H9 (cell line): Measurements from ENCODE around the gene NACC1. TPM values are rescaled to one million over a fixed set of nuclear protein-coding genes. Genes with fewer than 3 reads are reported as not detected.
A peak's percentile ranks its signal among the peaks of the same experiment; 100 is the strongest.
"Not testable (repeated sequence)": the region's sequence is repeated elsewhere in the genome, so short reads cannot be mapped to it uniquely, and the experiment has no call there.

ENCODE experiments used
- DNase-seq: peaks from one replicate; pipeline ENCODE4 v3.0.0-alpha.2; 2017
- H2AFZ ChIP-seq: one replicate; pipeline ENCODE4 v1.6.1; 2013; ENCODE audit warnings: mild to moderate bottlenecking, low read length, control low read depth, moderate library complexity
- H2AK5ac ChIP-seq: 2 replicates; pipeline ENCODE4 v1.6.1; 2013; ENCODE audit warnings: low read length, control low read depth, mixed read lengths; ENCODE audit not compliant: insufficient read length
- H2BK120ac ChIP-seq: one replicate; pipeline ENCODE4 v1.6.1; 2013; ENCODE audit warnings: low read depth, mild to moderate bottlenecking, low read length, control low read depth, inconsistent platforms; ENCODE audit not compliant: poor library complexity, severe bottlenecking
- H2BK12ac ChIP-seq: 2 replicates; pipeline ENCODE4 v1.6.1; 2013; ENCODE audit warnings: low read length, control low read depth, mixed read lengths, low read depth; ENCODE audit not compliant: insufficient read length
- H2BK15ac ChIP-seq: 2 replicates; pipeline ENCODE4 v1.6.1; 2013; ENCODE audit warnings: low read depth, low read length, control low read depth
- H2BK20ac ChIP-seq: one replicate; pipeline ENCODE4 v1.6.1; 2013; ENCODE audit warnings: low read depth, mild to moderate bottlenecking, low read length, control low read depth, inconsistent platforms; ENCODE audit not compliant: poor library complexity, severe bottlenecking
- H2BK5ac ChIP-seq: 2 replicates; pipeline ENCODE4 v1.6.1; 2013; ENCODE audit warnings: low read length, control low read depth, mixed read lengths; ENCODE audit not compliant: insufficient read length
- H3K14ac ChIP-seq: 2 replicates; pipeline ENCODE4 v1.6.1; 2013; ENCODE audit warnings: low read length, control low read depth; ENCODE audit not compliant: insufficient read depth
- H3K18ac ChIP-seq: 2 replicates; pipeline ENCODE4 v1.6.1; 2013; ENCODE audit warnings: low read depth, mild to moderate bottlenecking, mixed read lengths, low read length, control low read depth; ENCODE audit not compliant: insufficient read length
- H3K23ac ChIP-seq: 2 replicates; pipeline ENCODE4 v1.6.1; 2013; ENCODE audit warnings: low read length, control low read depth, mixed read lengths, low read depth; ENCODE audit not compliant: insufficient read length
- H3K23me2 ChIP-seq: 2 replicates; pipeline ENCODE4 v1.6.1; 2013; ENCODE audit warnings: low read depth, mild to moderate bottlenecking, mixed read lengths, low read length, control low read depth; ENCODE audit not compliant: insufficient read length, poor library complexity, severe bottlenecking
- H3K27ac ChIP-seq: 2 replicates; pipeline ENCODE4 v1.5.1; 2013; ENCODE audit warnings: low read length, control low read depth, mixed read lengths, low read depth; ENCODE audit not compliant: insufficient read length
- H3K27me3 ChIP-seq: 2 replicates; pipeline ENCODE4 v1.6.1; 2013; ENCODE audit warnings: low read length, control low read depth, inconsistent platforms; ENCODE audit not compliant: insufficient read depth
- H3K4ac ChIP-seq: 2 replicates; pipeline ENCODE4 v1.6.1; 2013; ENCODE audit warnings: low read depth, mild to moderate bottlenecking, control low read depth, inconsistent platforms, low read length, moderate library complexity
- H3K4me1 ChIP-seq: 2 replicates; pipeline ENCODE4 v1.6.1; 2013; ENCODE audit warnings: low read length, control low read depth, inconsistent platforms; ENCODE audit not compliant: insufficient read depth
- H3K4me2 ChIP-seq: 2 replicates; pipeline ENCODE4 v1.6.1; 2013; ENCODE audit warnings: low read length, control low read depth, mixed read lengths; ENCODE audit not compliant: insufficient read length, insufficient read depth
- H3K56ac ChIP-seq: 2 replicates; pipeline ENCODE4 v1.6.1; 2013; ENCODE audit warnings: low read depth, mild to moderate bottlenecking, mixed read lengths, low read length, control low read depth; ENCODE audit not compliant: insufficient read length
- H3K79me1 ChIP-seq: 2 replicates; pipeline ENCODE4 v1.6.1; 2013; ENCODE audit warnings: low read depth, mild to moderate bottlenecking, moderate library complexity, low read length, control low read depth, inconsistent platforms; ENCODE audit not compliant: insufficient read depth, poor library complexity, severe bottlenecking
- H3K79me2 ChIP-seq: 2 replicates; pipeline ENCODE4 v1.6.1; 2013; ENCODE audit warnings: low read length, control low read depth, inconsistent platforms; ENCODE audit not compliant: insufficient read depth
- H3K9ac ChIP-seq: 2 replicates; pipeline ENCODE4 v1.6.1; 2013; ENCODE audit warnings: low read length, control low read depth, mixed read lengths; ENCODE audit not compliant: insufficient read length; ENCODE audit errors: extremely low read depth
- H3K9me3 ChIP-seq: one replicate; pipeline ENCODE4 v1.6.1; 2013; ENCODE audit warnings: low read depth, low read length, inconsistent platforms; ENCODE audit not compliant: control insufficient read depth
- H3T11ph ChIP-seq: one replicate; pipeline ENCODE4 v1.6.1; 2013; ENCODE audit warnings: mild to moderate bottlenecking, low read length, control low read depth, inconsistent platforms
- H4K20me1 ChIP-seq: one replicate; pipeline ENCODE4 v1.6.1; 2013; ENCODE audit not compliant: control insufficient read depth, insufficient read length, insufficient read depth
- H4K5ac ChIP-seq: 2 replicates; pipeline ENCODE4 v1.6.1; 2013; ENCODE audit warnings: low read depth, mild to moderate bottlenecking, mixed read lengths, low read length, control low read depth; ENCODE audit not compliant: insufficient read length
- H4K8ac ChIP-seq: replicated peaks from 2 replicates; pipeline ENCODE4 v1.6.1; 2013; ENCODE audit warnings: low read length, control low read depth, mixed read lengths, low read depth; ENCODE audit not compliant: insufficient read length
- H4K91ac ChIP-seq: 2 replicates; pipeline ENCODE4 v1.6.1; 2013; ENCODE audit warnings: low read depth, mild to moderate bottlenecking, moderate library complexity, mixed read lengths, low read length, control low read depth; ENCODE audit not compliant: insufficient read length
- H3K27ac Mint-ChIP-seq, 3 experiments: 2 replicates in 2 of 3; 3 replicates in 1 of 3; pipeline ENCODE4 v1.8.0; 2020 to 2021; ENCODE audit warnings: mixed read lengths in 3 of 3, mild to moderate bottlenecking in 1 of 3, moderate library complexity in 1 of 3
- H3K27me3 Mint-ChIP-seq: 2 replicates; pipeline ENCODE4 v1.8.0; 2021; ENCODE audit warnings: low read depth, mild to moderate bottlenecking, moderate library complexity, mixed read lengths
- H3K36me3 Mint-ChIP-seq, 3 experiments: 2 replicates in 2 of 3; 3 replicates in 1 of 3; pipeline ENCODE4 v1.8.0; 2020 to 2021; ENCODE audit warnings: low read depth in 3 of 3, mixed read lengths in 3 of 3; ENCODE audit not compliant: insufficient read depth in 1 of 3
- H3K4me1 Mint-ChIP-seq, 2 experiments: 2 replicates each; pipeline ENCODE4 v1.8.0; 2020; ENCODE audit warnings: mixed read lengths in 2 of 2
- H3K4me3 Mint-ChIP-seq, 2 experiments: 2 replicates in 1 of 2; 3 replicates in 1 of 2; pipeline ENCODE4 v1.8.0; 2020 to 2021; ENCODE audit warnings: mild to moderate bottlenecking in 2 of 2, mixed read lengths in 2 of 2, moderate library complexity in 1 of 2
- H3K9me3 Mint-ChIP-seq, 2 experiments: 2 replicates in 1 of 2; 3 replicates in 1 of 2; pipeline ENCODE4 v1.8.0; 2020; ENCODE audit warnings: mild to moderate bottlenecking in 2 of 2, mixed read lengths in 2 of 2, moderate library complexity in 1 of 2
- CTCF ChIP-seq: fragments of 200-600 bp; sonication (generic); conservative IDR thresholded peaks from 3 replicates; pipeline ENCODE4 v1.8.0; 2021; ENCODE audit warnings: antibody characterized with exemption, mild to moderate bottlenecking
- WGBS: extraction: QIAGEN DNeasy Blood & Tissue Kit; methylation state at CpG from one replicate; pipeline ENCODE4 v1.1.7; 2013; ENCODE audit warnings: missing lambda C conversion rate, low lambda C conversion rate, mixed read lengths; ENCODE audit not compliant: insufficient read length; ENCODE audit errors: extremely low coverage; 5-methylcytosine and 5-hydroxymethylcytosine counted together
- total RNA-seq: library from RNA; stranded (reverse); gene quantifications from 2 replicates; pipeline ENCODE4 v1.2.1, GENCODE V29; 2021

Gene NACC1
- total RNA-seq, 1 experiment from 2014 or later, result 198 TPM

GRCh38 chr19:13165162-13165997 is 47.3 kb downstream of the NACC1 start:
- peak overlapping the region; percentile 100 for H3K27ac Mint-ChIP-seq
- H3K4me3 Mint-ChIP-seq, result peak overlapping the region; percentile 64 to 81; a peak in 4 of 5 replicates
- Histone ChIP-seq H3K79me1 (no peaks in the 10 kb centered on the region), H3T11ph (no peak overlapping the region), H2BK120ac (no peak overlapping the region), H3K9ac (peak overlapping the region; percentile 5), H2BK12ac (no peak overlapping the region), H3K79me2 (no peaks in the 10 kb centered on the region), H3K23ac (no peak overlapping the region), H3K4me2 (peak overlapping the region; percentile 51), H2BK20ac (no peak overlapping the region), H2BK15ac (no peak overlapping the region), H4K91ac (no peak overlapping the region), H3K27me3 (no peaks in the 10 kb centered on the region), H3K18ac (peak overlapping the region; percentile 78), H3K27ac (peak overlapping the region; percentile 84), H2AK5ac (no peak overlapping the region), H4K5ac (no peak overlapping the region), H2BK5ac (no peak overlapping the region), H3K4ac (no peak overlapping the region; the same call in 1 of the 2 replicates), H4K20me1 (no peaks in the 10 kb centered on the region), H3K23me2 (peaks cover 15% of the 10 kb centered on the region), H4K8ac (no peak overlapping the region), H3K9me3 (no peaks in the 10 kb centered on the region), H3K14ac (peak overlapping the region; percentile 23; the same call in 1 of the 2 replicates), H2AFZ (no peak overlapping the region), H3K56ac (no peak overlapping the region), H3K4me1 (peaks cover 7% of the 10 kb centered on the region; the same call in 1 of the 2 replicates)
- H3K27me3 Mint-ChIP-seq, result no peaks in the 10 kb centered on the region
- no peaks in the 10 kb centered on the region for H3K9me3 Mint-ChIP-seq
- no peak for DNase-seq
- no CpG with 5 or more reads among the region's 19 CpGs for WGBS
- H3K36me3 Mint-ChIP-seq, result peaks cover 0 to 2% (median 0%) of the 10 kb centered on the region in 3 experiments; a peak in 1 of 7 replicates
- no peak for TF ChIP-seq CTCF
- peaks cover 43 to 48% of the 10 kb centered on the region in 2 experiments for H3K4me1 Mint-ChIP-seq

GRCh38 chr19:13166151-13166550 is 48.1 kb downstream of the NACC1 start:
- H3K18ac ChIP-seq, H2AFZ ChIP-seq, DNase-seq, H3K23ac ChIP-seq, H3K79me2 ChIP-seq, H2BK5ac ChIP-seq, H3K4me1 ChIP-seq, H3K36me3 Mint-ChIP-seq, H3K27me3 Mint-ChIP-seq, H3K14ac ChIP-seq, H2BK20ac ChIP-seq, H3K4me2 ChIP-seq, H3K4ac ChIP-seq, H4K8ac ChIP-seq, H4K20me1 ChIP-seq, H3K9me3 ChIP-seq, H3K27ac ChIP-seq, H3T11ph ChIP-seq, H4K91ac ChIP-seq, H3K79me1 ChIP-seq, H2BK12ac ChIP-seq, H2BK120ac ChIP-seq, H3K9ac ChIP-seq, H3K9me3 Mint-ChIP-seq, H4K5ac ChIP-seq, H3K56ac ChIP-seq, H2AK5ac ChIP-seq, H3K27me3 ChIP-seq, H2BK15ac ChIP-seq: not testable (repeated sequence)
- WGBS, result no CpG with 5 or more reads among the region's 3 CpGs
- peaks cover 15% of the 10 kb centered on the region for H3K23me2 ChIP-seq
- Mint-ChIP-seq H3K27ac (peak overlapping the region in 2 of 3 experiments; percentile 100; a peak in 3 of 7 replicates), H3K4me3 (peak overlapping the region in 1 of 2 experiments; percentile 46; a peak in 2 of 5 replicates), H3K4me1 (peaks cover 41 to 49% of the 10 kb centered on the region in 2 experiments)
